ENCODE results near the gene A2M. TPM values are rescaled to one million over a fixed set of nuclear protein-coding genes. Genes with fewer than 3 reads are reported as not detected.

A2M gene
- total RNA-seq, 2 experiments from 2014 or later: 2.7 to 3.4 TPM

DNA sequence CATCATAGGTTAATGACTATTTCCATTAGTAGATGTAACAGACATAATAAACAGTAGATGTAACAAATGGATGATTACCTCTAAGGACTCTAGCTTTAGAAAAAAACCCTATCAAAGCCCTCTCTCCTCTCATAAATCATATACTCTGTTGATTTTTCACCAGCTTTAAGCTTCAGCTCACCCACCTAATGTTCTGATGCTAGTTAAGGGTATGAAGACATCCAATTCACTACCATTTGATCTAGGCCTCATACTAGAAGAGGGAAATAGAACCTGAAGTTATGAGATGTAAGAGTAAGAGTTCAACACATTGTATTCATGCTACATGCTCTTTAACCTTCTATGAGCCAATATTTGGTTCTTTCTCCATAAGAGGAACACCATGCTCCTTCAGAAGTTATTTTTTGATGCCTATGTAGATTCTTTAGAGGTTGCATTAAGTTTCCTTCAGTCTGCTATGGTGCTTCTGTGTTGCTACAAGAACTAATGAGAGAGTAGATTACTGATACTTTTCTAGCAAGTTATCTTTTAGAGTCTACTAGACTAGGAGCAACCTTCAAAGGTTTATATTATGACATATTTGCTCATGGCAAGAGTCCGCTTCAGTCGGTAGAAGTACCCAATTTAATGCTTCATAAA is 16.0 kb downstream of the A2M start:
- Mint-ChIP-seq H3K36me3 (no peaks in the 10 kb centered on the region), H3K27ac (no peak overlapping the region), H3K9me3 (no peaks in the 10 kb centered on the region), H3K4me1 (no peaks in the 10 kb centered on the region), H3K27me3 (peaks cover 2% of the 10 kb centered on the region), H3K4me3 (no peak overlapping the region)
- no peak for DNase-seq
- POLR2A ChIA-PET: no interaction called here
- no peak for ATAC-seq (ENCODE audit: low read depth)

DNA sequence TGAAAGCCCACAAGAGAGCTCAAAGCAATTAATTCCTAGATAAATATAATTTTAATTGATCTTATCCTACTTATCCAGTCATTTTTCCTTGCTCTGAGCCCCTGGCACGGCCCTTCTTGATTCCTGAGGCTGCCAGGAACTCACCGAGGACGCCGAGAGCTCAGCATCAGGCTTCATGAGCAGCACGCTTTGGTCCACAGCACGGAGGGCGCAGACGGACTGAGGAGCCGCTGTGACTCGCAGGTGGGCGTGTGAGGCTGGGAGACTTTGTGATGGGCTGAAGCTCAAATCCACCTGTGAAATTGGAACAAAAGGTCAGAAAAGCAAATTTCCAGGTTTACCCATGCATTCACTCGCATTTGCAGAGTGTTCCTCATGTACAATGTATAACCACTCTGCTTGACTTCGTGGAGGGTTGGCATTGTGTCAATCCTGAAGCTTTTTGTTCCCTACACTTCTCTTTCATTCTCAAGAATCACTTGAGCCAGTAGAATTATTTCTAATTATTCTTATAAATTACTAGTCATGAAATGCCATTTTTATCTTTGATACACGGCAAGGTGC is 17.2 kb downstream of the A2M start:
- DNase-seq: no peak
- H3K4me1 Mint-ChIP-seq: no peaks in the 10 kb centered on the region
- no peak overlapping the region for H3K27ac Mint-ChIP-seq
- H3K4me3 Mint-ChIP-seq: no peak overlapping the region
- H3K9me3 Mint-ChIP-seq: no peaks in the 10 kb centered on the region
- ATAC-seq (ENCODE audit: low read depth): no peak
- POLR2A ChIA-PET: no interaction called here
- H3K36me3 Mint-ChIP-seq: no peaks in the 10 kb centered on the region
- peaks cover 2% of the 10 kb centered on the region for H3K27me3 Mint-ChIP-seq

DNA sequence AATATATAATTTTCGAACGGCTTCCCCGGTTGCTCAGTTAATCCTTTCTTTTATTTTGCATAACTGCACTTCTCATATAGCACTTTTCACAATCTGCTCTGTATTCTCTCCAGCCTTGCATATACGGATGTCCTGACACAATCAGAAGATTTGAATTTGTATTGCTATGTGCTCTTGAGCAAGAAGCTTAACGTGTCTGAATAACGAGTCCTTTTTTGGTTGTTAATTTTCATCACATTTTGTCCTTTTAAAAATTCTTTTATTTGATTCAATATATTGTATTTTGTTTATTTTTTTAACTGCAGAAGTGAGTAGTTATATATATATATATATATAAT is 17.6 kb downstream of the A2M start:
- no peak for DNase-seq
- H3K36me3 Mint-ChIP-seq: no peaks in the 10 kb centered on the region
- ATAC-seq (ENCODE audit: low read depth): no peak
- H3K27ac Mint-ChIP-seq: no peak overlapping the region
- no peaks in the 10 kb centered on the region for H3K4me1 Mint-ChIP-seq
- no peak overlapping the region for H3K4me3 Mint-ChIP-seq
- POLR2A ChIA-PET: no interaction called here
- H3K9me3 Mint-ChIP-seq: no peaks in the 10 kb centered on the region
- peaks cover 2% of the 10 kb centered on the region for H3K27me3 Mint-ChIP-seq

DNA sequence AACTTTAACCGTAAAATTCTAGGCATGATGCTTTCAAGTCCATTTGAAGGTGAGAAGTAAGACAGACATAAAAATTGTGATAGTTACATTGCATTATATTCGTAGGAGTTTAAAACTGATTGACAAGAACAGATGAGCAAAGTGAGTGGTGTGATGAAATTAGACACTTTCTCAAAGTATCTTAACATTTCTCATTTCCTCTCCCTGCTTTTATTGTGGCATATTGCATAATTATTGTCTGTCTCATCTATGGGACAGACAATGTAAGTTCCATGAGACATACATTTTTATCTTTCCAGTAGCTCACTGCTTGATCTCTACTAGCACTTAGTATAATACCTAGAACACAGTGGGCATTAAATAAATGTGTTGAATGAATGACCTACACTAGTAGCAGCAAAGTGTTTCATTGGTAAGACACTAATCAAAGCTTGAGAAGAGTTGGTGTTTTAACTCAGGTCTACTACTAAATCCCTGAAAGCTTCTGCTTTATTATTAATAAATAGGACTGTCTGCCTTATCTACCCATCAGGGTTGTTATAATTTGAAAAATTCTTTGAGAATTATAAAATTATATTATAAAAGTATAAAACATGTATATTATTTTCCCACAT is 19.0 kb downstream of the A2M start:
- H3K4me3 Mint-ChIP-seq: no peak overlapping the region
- no peak for ATAC-seq (ENCODE audit: low read depth)
- H3K9me3 Mint-ChIP-seq: no peaks in the 10 kb centered on the region
- H3K4me1 Mint-ChIP-seq: no peaks in the 10 kb centered on the region
- H3K27ac Mint-ChIP-seq: no peak overlapping the region
- POLR2A ChIA-PET: no interaction called here
- no peak for DNase-seq
- H3K36me3 Mint-ChIP-seq: no peaks in the 10 kb centered on the region
- peaks cover 2% of the 10 kb centered on the region for H3K27me3 Mint-ChIP-seq

DNA sequence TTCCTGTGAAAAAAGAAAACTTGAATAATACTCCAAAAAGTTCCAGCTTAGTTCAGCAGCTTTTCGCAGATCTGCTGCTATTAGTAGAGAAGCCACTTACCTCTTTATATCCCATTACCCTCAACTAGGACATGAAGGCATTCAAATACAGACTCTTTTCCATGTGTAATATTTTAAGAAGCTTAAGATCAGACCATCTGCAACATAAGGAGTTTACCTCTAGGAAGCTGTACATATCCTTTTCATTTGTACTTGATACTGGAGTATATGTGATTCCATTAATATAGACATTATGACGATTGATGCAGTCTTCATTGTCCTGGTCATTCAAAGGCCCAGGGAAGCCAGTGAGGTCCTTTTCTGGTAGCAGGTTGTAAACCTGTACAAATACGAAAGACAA is 20.4 kb downstream of the A2M start:
- no peaks in the 10 kb centered on the region for H3K4me1 Mint-ChIP-seq
- no peaks in the 10 kb centered on the region for H3K36me3 Mint-ChIP-seq
- H3K27me3 Mint-ChIP-seq: peaks cover 2% of the 10 kb centered on the region
- no peak for DNase-seq
- ATAC-seq (ENCODE audit: low read depth): no peak
- H3K4me3 Mint-ChIP-seq: no peak overlapping the region
- no peaks in the 10 kb centered on the region for H3K9me3 Mint-ChIP-seq
- no peak overlapping the region for H3K27ac Mint-ChIP-seq
- POLR2A ChIA-PET: no interaction called here

DNA sequence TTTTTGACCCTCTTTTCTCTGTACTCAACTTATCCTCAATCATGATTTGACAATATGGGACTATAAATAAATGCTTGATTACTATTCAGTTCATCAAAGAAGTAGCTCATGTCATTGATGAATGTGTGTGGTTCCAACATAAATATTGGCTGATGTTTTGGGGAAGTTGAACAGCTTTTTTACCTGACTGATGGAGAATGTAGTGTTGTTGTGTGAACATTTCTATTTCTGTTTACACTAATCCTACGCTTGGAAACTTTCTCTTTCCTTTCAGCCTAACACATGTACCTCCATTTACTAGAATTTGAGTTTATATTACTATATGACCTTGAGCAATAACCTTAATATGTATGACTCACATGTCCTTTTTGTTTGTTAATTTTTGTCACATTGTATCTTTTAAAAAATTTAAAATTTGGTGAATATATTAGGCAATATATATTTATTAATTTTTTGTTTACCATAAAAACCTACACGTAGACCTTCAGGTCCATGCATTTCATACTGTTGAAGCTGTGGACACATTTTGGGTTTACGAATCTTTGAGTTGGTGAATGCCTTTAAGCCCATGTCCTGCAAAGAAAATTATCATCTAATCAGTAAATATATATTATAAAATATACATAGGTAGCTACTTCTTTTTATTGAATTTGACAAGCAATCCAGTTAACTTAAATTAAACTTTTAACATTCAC is 21.1 kb downstream of the A2M start:
- peaks cover 2% of the 10 kb centered on the region for H3K27me3 Mint-ChIP-seq
- POLR2A ChIA-PET: no interaction called here

DNA sequence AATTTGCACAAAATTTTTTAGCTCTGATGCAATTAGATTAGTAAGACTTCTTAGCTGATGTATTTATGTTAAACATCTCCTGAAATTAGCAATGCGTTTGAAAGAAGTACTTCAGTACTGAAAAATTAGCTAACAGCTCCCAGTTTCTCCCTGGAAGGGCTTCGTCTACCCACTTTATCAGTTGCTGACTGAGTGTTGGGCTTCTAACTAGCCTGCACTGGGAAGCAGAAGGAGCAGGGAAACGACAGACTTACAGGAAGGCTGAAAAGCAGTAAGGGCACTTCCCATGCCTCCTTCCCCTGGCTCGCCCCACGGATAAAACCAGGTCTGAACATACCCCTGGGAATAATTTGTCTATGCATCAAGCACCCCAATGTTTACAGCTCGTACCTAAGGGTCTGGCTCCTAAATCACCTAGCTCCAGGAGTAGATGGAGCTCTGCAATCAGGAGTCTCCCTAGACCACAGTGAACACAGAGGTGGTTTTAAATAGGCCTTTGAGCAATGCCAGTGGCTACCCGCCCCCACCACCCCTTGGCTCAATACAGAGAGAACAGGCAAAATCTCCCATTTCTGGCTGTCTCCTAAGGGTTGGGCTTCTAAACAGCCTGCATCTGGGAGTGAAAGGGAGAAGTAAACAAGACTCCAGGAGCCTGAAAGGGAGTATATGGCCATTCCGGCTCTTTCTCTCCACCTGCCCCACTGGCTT is 23.7 kb downstream of the A2M start:
- DNase-seq: no peak
- no peaks in the 10 kb centered on the region for H3K9me3 Mint-ChIP-seq
- no peaks in the 10 kb centered on the region for H3K27me3 Mint-ChIP-seq
- no peaks in the 10 kb centered on the region for H3K36me3 Mint-ChIP-seq
- POLR2A ChIA-PET: no interaction called here
- no peak overlapping the region for H3K4me3 Mint-ChIP-seq
- H3K4me1 Mint-ChIP-seq: no peaks in the 10 kb centered on the region
- no peak for ATAC-seq (ENCODE audit: low read depth)
- H3K27ac Mint-ChIP-seq: no peak overlapping the region

More for the DNA sequence above, 21.1 kb downstream of the A2M start:
- Mint-ChIP-seq H3K4me1 (no peaks in the 10 kb centered on the region), H3K4me3 (no peak overlapping the region), H3K9me3 (no peaks in the 10 kb centered on the region), H3K27ac (no peak overlapping the region), H3K36me3 (no peaks in the 10 kb centered on the region)
- DNase-seq: no peak
- no peak for ATAC-seq (ENCODE audit: low read depth)

DNA sequence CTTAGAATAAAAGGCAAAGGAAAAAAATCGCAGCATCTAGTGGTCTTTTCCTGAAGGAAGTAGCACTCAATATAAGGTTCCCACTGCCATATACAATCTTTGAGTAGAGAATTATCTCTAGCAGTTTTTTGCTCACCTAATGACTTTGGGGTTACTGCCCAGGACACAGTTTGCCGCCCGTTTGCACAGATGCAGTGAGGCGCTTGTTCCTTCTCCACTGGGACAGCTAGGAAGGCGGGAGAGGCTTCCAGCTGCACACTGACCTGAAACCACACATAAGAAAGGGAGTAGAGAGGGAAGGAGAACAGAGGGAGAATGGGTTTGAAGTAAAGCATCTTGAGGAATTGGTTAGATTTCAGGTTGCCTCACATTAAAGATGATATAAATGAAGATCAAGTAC is 25.5 kb downstream of the A2M start:
- H3K27ac Mint-ChIP-seq: no peak overlapping the region
- ATAC-seq (ENCODE audit: low read depth): no peak
- no peaks in the 10 kb centered on the region for H3K36me3 Mint-ChIP-seq
- POLR2A ChIA-PET: no interaction called here
- no peak for DNase-seq
- no peak overlapping the region for H3K4me3 Mint-ChIP-seq
- H3K9me3 Mint-ChIP-seq: no peaks in the 10 kb centered on the region
- peaks cover 4% of the 10 kb centered on the region for H3K27me3 Mint-ChIP-seq
- no peaks in the 10 kb centered on the region for H3K4me1 Mint-ChIP-seq

DNA sequence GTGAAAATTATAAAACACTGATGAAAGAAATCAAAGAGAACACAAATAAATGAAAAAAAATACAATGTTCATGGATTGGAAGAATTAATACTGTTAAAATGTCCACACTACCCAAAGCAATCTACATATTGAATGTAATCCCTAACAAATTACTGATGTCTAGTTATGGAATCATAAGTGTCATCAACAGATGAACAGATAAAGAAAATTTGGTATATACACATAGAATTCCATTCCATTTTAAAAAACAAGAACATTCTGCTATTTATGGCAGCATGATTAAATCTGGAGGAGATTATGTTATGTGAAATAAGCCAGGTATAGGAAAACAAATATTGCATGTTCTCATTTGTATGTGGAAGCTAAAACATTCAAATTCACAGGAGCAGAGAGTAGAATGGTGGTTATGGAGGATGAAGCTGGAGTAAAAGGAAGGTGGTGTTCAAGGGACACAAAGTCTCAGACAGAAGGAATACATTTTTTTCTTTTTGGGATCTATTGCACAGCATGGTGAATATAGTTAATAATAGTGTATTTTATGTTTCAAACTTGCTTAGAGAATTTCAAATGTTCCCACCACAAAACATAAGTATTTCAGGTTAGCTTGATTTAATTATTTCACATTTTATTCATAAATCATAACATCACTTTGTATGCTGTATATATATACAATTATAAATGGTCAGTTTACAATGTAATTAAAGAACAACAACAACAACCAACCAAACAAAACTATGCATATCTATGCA is 28.5 kb downstream of the A2M start:
- H3K4me3 Mint-ChIP-seq: no peak overlapping the region
- H3K4me1 Mint-ChIP-seq: no peaks in the 10 kb centered on the region
- H3K36me3 Mint-ChIP-seq: peaks cover 4% of the 10 kb centered on the region
- no peak for ATAC-seq (ENCODE audit: low read depth)
- H3K9me3 Mint-ChIP-seq: peaks cover 7% of the 10 kb centered on the region
- peaks cover 4% of the 10 kb centered on the region for H3K27me3 Mint-ChIP-seq
- POLR2A ChIA-PET: no interaction called here
- no peak overlapping the region for H3K27ac Mint-ChIP-seq
- DNase-seq: no peak

DNA sequence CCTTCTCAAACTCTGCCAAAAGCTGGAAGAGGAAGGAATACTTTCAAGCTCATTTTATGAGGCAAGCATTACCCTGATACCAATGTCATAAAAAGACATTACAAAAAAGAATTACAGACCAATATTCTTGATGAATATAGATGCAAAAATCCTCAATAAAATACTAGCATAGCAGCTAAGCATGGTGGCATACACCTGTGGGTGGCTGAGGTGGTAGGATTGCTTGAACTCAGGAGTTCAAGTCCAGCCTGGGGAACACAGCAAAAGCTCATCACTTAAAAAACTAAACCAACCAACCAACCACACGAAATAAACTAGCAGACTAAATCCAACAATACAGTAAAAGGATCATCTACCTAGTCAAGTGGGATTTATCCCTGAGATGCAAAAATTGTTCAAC is 29.6 kb downstream of the A2M start:
- DNase-seq: no peak
- no peak overlapping the region for H3K4me3 Mint-ChIP-seq
- peaks cover 4% of the 10 kb centered on the region for H3K27me3 Mint-ChIP-seq
- no peaks in the 10 kb centered on the region for H3K4me1 Mint-ChIP-seq
- POLR2A ChIA-PET: no interaction called here
- H3K27ac Mint-ChIP-seq: no peak overlapping the region
- peaks cover 4% of the 10 kb centered on the region for H3K36me3 Mint-ChIP-seq
- no peak for ATAC-seq (ENCODE audit: low read depth)
- peaks cover 9% of the 10 kb centered on the region for H3K9me3 Mint-ChIP-seq

DNA sequence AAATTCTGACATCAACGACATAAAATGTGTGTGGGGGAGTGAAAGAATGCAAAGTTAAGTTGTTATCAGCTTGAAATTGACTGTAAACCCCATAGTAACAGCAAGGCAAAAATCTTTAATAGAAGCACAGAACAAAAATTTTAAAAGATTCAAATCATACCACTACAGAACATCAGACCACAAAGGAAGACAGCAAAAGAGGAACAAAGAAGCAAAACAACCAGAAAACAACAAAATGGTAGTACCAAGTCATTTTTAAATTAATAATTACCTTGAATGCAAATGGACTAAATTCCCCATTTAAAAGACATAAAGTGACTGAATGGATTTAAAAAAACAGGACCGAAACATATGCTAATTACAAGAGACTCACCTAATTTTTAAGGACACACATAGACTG is 31.3 kb downstream of the A2M start:
- peaks cover 9% of the 10 kb centered on the region for H3K9me3 Mint-ChIP-seq
- peaks cover 4% of the 10 kb centered on the region for H3K27me3 Mint-ChIP-seq
- POLR2A ChIA-PET: no interaction called here
- no peak overlapping the region for H3K4me3 Mint-ChIP-seq
- no peaks in the 10 kb centered on the region for H3K4me1 Mint-ChIP-seq
- no peak overlapping the region for H3K27ac Mint-ChIP-seq
- DNase-seq: no peak
- H3K36me3 Mint-ChIP-seq: peaks cover 4% of the 10 kb centered on the region
- no peak for ATAC-seq (ENCODE audit: low read depth)

DNA sequence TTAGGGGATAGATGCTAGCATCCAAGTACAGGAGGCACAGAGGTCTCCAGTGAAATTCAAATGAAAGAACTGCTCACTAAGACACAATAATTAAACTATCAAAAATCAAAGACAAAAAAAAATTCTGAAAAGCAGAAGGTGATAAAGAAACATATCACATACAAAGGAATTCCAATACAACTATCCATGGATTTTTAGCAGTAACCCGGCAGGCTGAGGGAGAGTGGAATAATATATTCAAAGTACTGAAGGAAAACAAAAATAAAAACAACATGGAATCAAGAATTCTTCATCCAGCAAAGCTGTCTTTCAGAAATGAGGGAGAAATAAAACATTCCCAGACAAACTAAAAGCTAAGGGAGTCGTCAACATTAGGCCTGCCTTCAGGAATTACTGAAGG is 31.9 kb downstream of the A2M start:
- POLR2A ChIA-PET: no interaction called here
- peaks cover 5% of the 10 kb centered on the region for H3K27me3 Mint-ChIP-seq
- DNase-seq (no peak), ATAC-seq (ENCODE audit: low read depth) (no peak)
- no peak overlapping the region for H3K27ac Mint-ChIP-seq
- H3K36me3 Mint-ChIP-seq: peaks cover 4% of the 10 kb centered on the region
- no peak overlapping the region for H3K4me3 Mint-ChIP-seq
- H3K4me1 Mint-ChIP-seq: no peaks in the 10 kb centered on the region
- H3K9me3 Mint-ChIP-seq: peaks cover 9% of the 10 kb centered on the region

DNA sequence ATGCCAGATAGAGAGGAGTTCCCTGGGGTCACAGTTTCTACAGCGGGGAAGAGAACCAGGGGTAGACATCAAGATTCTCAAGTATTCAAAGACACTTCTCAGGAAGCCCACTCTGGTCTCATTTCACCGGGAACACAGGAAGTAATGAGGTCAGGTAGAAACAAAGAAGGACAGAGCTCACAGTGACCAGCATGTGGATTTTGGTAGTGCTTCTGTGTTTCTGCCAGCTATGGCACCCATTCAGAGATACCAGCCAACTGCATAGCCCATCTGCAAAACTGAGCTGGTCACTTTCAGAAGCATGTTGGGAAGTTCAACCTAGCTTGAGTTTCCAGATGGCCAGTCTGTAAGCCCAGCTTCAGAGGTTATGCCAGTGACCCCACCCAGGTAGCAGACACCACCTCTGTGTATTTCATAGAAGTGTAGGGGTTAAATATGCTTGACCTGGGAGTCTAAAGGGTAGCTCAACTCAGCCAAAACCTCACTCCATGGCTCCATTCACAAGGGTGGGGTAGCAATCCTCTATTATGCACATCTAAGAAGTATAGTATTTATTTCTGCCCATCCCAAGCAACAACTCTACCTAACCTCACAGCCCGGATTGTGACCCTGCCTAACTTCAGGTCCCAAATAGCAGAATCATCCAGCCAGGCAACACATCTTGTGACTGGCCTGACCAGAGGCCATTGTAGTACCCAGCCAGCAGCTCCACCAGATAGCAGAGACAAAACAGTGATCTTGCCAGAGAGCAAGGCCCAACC is 33.9 kb downstream of the A2M start:
- Mint-ChIP-seq H3K27me3 (peaks cover 8% of the 10 kb centered on the region), H3K36me3 (peaks cover 4% of the 10 kb centered on the region), H3K4me1 (no peaks in the 10 kb centered on the region), H3K4me3 (no peak overlapping the region), H3K9me3 (peaks cover 9% of the 10 kb centered on the region), H3K27ac (no peak overlapping the region)
- DNase-seq (no peak), ATAC-seq (ENCODE audit: low read depth) (no peak)
- POLR2A ChIA-PET: no interaction called here
